Prostate gland (tissue), 2 donors: ENCODE results near the gene CHKA.

ENCODE experiments used
- CTCF ChIP-seq, 4 experiments: fragments of 200-600 bp in 2 of 4; fragments of 450-650 bp in 2 of 4; sonication (generic) in 2 of 4; IDR thresholded peaks; 1 replicate in 3 of 4; 2 replicates in 1 of 4; pipeline ENCODE4 v1.5.1; 2016 to 2019; ENCODE audit warnings: antibody characterized with exemption in 4 of 4, mild to moderate bottlenecking in 2 of 4, moderate library complexity in 2 of 4
- POLR2A ChIP-seq: fragments of 450-650 bp; IDR thresholded peaks from one replicate; pipeline ENCODE4 v1.6.1; 2016; ENCODE audit warnings: antibody characterized with exemption, mild to moderate bottlenecking
- POLR2AphosphoS5 ChIP-seq: sonication (generic); formaldehyde crosslinking; IDR thresholded peaks from one replicate; pipeline ENCODE4 v1.6.1; 2017; ENCODE audit warnings: antibody characterized with exemption

DNA sequence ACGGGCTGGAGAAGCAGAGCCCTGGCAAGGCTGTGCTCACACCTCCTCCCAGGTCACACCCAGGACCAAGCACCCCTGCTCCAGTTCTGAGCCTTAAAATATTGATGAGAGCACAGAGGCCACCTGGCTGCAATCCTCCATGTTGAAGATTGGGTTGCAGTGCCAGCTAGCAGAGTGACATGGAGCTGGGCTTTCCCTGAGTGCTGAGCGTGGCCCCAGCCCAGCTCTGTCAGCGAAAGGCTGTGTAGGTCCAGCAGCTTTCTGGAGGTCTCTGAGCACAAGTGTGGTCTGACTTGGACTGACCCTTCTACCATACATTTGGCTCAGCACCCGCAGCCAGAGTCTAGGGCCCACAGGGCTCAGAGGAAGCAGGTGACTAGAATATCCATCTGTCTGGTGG lies 4.0 kb upstream of the CHKA start:
- TF ChIP-seq CTCF (IDR thresholded peaks at IDR 0.05): no peak
- no peak for TF ChIP-seq POLR2AphosphoS5
- TF ChIP-seq POLR2A: no peak
